Adrenal gland (tissue), 12 donors: ENCODE measurements around the gene SPG7. TPM values are rescaled to one million over a fixed set of nuclear protein-coding genes. Genes with fewer than 3 reads are reported as not detected.

ENCODE experiments used
- DNase-seq, 7 donors: peaks; one replicate each; pipeline ENCODE4 v3.0.0-alpha.2; 2019 to 2020
- H3K27ac ChIP-seq, 5 donors: fragments of 200-600 bp; sonication (generic) in 4 of 5; 1 replicate in 3 of 5; 2 replicates in 2 of 5; pipeline versions ENCODE4 v1.5.1 to v1.8.0; 2016 to 2020; ENCODE audit warnings: mild to moderate bottlenecking in 1 of 5
- H3K27me3 ChIP-seq: fragments of 200-600 bp; 2 replicates; pipeline ENCODE4 v1.8.0; 2021
- H3K36me3 ChIP-seq, 2 donors: fragments of 200-600 bp; replicated peaks in 1 of 2; 1 replicate in 1 of 2; 2 replicates in 1 of 2; pipeline versions ENCODE4 v1.5.1 to v1.8.0; 2018 to 2022
- H3K4me1 ChIP-seq, 2 donors: fragments of 200-600 bp; replicated peaks in 1 of 2; 1 replicate in 1 of 2; 2 replicates in 1 of 2; pipeline versions ENCODE4 v1.5.1 to v1.8.0; 2018 to 2021
- H3K4me3 ChIP-seq, 4 donors: fragments of 200-600 bp; sonication (generic) in 3 of 4; one replicate each; pipeline ENCODE4 v1.5.1; 2016 to 2018
- H3K9me3 ChIP-seq, 3 donors: fragments of 200-600 bp; sonication (generic) in 1 of 3; replicated peaks in 1 of 3; 1 replicate in 2 of 3; 2 replicates in 1 of 3; pipeline versions ENCODE4 v1.5.1 to v1.8.0; 2016 to 2021
- CTCF ChIP-seq, 6 experiments: fragments of 450-650 bp in 4 of 6; fragments of 200-600 bp in 2 of 6; sonication (generic) in 1 of 6; IDR thresholded peaks; 1 replicate in 5 of 6; 2 replicates in 1 of 6; pipeline versions ENCODE4 v1.5.1 to v1.8.0; 2016 to 2021; ENCODE audit warnings: antibody characterized with exemption in 6 of 6, mild to moderate bottlenecking in 2 of 6, moderate library complexity in 1 of 6
- POLR2A ChIP-seq, 2 donors: fragments of 450-650 bp; IDR thresholded peaks; one replicate each; pipeline ENCODE4 v1.6.1; 2017; ENCODE audit warnings: antibody characterized with exemption in 2 of 2, mild to moderate bottlenecking in 2 of 2, moderate library complexity in 1 of 2
- WGBS, 4 donors: extraction: QIAGEN DNeasy Blood & Tissue Kit in 2 of 4; methylation state at CpG; one replicate each; pipeline versions ENCODE4 v1.1.5 to v1.1.7; 2013 to 2017; 5-methylcytosine and 5-hydroxymethylcytosine counted together
- intact Hi-C, 2 donors: fragments of 100-400 bp; cut with DNase I; formaldehyde crosslinking; loops; one replicate each; pipeline versions ENCODE4 v1.14.1 to v1.15.0; 2022 to 2023
- polyA plus RNA-seq, 3 donors: library from polyadenylated mRNA; stranded (reverse); fragments of 200-250 nt in 2 of 3; fragments of 350-450 nt in 1 of 3; fragmentation: Illumina TruSeq in 1 of 3; extraction: RNeasy Lipid Tissue Mini Kit (QIAGEN cat#74804) in 1 of 3; gene quantifications; one replicate each; pipeline ENCODE4 v1.2.3, GENCODE V29; 2013 to 2014
- total RNA-seq, 9 donors: library from RNA; depleted of rRNA in 4 of 9; stranded (reverse); fragments of >200 nt in 4 of 9; fragments of 120-200 nt in 1 of 9; fragmentation: NEBNext Ultra II Directional in 1 of 9; extraction: Animal tissue kit (Norgen Biotek cat#: 25700) in 1 of 9; gene quantifications; one replicate each; pipeline versions ENCODE4 v1.1.0 to v1.2.4, GENCODE V29; 2013 to 2023
- donor health status: healthy with polysubstance abuse.
- donor health status: Bipolar disorder and iron deficiency.
- donor health status: DM: yes; HTN: yes; CAD: no.
- donor health status: DM: no; HTN: no; CAD: no.
- donor health status: DM: no; HTN: no; CAD: no.
- donor health status: DM: yes; HTN: yes; CAD: no.

The SPG7 gene
- total and polyA plus RNA-seq, 12 donors: 57.1 to 250 (median 142) TPM

DNA sequence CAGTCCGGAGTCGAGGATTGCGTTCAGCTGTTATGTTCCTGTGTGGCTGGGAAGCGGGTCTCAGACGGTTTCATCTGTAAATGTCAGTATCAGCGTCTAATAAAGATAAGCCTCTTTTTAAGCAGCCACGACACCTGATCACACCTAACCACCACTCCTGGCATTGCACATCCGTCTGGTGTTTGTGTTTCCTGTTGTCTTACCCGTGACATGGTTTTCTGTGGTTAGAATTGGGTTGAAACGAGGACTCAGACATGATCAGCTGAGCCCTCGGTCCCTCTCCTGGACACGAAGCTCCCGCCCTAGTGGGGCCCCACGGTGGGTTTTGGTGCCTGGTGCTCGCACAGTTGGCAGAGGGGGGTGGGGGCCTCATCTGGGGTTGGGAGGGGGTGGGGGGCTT is 85.6 kb downstream of the SPG7 start:
- intact Hi-C loops: no loop called here
- no peak overlapping the region for H3K27ac ChIP-seq
- H3K9me3 ChIP-seq: no peaks in the 10 kb centered on the region
- 78 to 85% (median 82%) methylated on average over 9 to 15 of the region's 15 CpGs for WGBS, 4 donors
- TF ChIP-seq CTCF (IDR thresholded peaks at IDR 0.05) (no peak), POLR2A (IDR thresholded peaks at IDR 0.05) (no peak)
- H3K36me3 ChIP-seq: no peaks in the 10 kb centered on the region
- H3K27me3 ChIP-seq: no peaks in the 10 kb centered on the region
- H3K4me1 ChIP-seq: no peaks in the 10 kb centered on the region
- no peak overlapping the region for H3K4me3 ChIP-seq
- DNase-seq: no peak

GRCh38 chr16:89595330-89596060 is 87.3 kb downstream of the SPG7 start:
- no peaks in the 10 kb centered on the region for H3K27me3 ChIP-seq
- H3K36me3 ChIP-seq: no peaks in the 10 kb centered on the region
- TF ChIP-seq CTCF (IDR thresholded peaks at IDR 0.05) (no peak), POLR2A (IDR thresholded peaks at IDR 0.05) (no peak)
- no peak overlapping the region for H3K4me3 ChIP-seq
- no peaks in the 10 kb centered on the region for H3K9me3 ChIP-seq
- DNase-seq: no peak
- WGBS, 4 donors: 92 to 94% (median 93%) methylated on average over 32 to 47 of the region's 47 CpGs
- no peak overlapping the region for H3K27ac ChIP-seq
- no peaks in the 10 kb centered on the region for H3K4me1 ChIP-seq
- intact Hi-C loops: no loop called here

DNA sequence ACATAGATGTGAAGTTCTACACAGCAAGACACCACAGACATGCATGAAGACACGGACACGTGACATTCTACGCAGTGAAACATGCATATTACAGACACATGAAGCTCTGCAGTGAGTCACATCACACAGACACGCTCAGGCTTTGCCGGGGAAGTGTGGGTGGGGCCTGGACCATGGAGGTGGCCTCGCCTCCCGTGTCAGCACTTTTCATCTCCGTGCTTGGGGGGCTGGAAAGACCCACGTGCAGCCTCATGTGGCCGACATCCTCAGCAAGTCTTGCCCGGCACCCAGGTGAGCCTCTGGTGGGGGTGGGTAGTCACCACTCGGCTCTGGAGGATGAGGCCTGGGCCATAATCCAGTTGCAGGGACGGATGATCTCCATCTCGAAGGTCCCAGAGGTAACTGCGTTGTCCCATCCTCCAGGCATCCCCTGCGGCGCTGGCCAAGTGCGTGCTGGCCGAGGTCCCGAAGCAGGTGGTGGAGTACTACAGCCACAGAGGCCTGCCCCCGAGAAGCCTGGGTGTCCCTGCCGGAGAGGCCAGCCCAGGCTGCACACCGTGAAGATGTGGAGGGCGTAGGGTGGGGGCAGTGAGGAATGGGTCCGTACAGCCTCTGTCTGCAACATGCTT is 88.0 kb downstream of the SPG7 start:
- intact Hi-C loops: no loop called here
- no peaks in the 10 kb centered on the region for H3K4me1 ChIP-seq
- H3K27me3 ChIP-seq: no peaks in the 10 kb centered on the region
- no peaks in the 10 kb centered on the region for H3K36me3 ChIP-seq
- H3K4me3 ChIP-seq: no peak overlapping the region
- no peaks in the 10 kb centered on the region for H3K9me3 ChIP-seq
- no peak for DNase-seq
- 90 to 93% (median 91%) methylated on average over 2 to 25 of the region's 25 CpGs for WGBS, 4 donors
- TF ChIP-seq POLR2A (IDR thresholded peaks at IDR 0.05) (no peak), CTCF (IDR thresholded peaks at IDR 0.05) (no peak)
- H3K27ac ChIP-seq: no peak overlapping the region

- Histone ChIP-seq H3K4me3 (no peak overlapping the region), H3K9me3 (no peaks in the 10 kb centered on the region), H3K27me3 (no peaks in the 10 kb centered on the region), H3K27ac (no peak overlapping the region), H3K4me1 (no peaks in the 10 kb centered on the region), H3K36me3 (no peaks in the 10 kb centered on the region)
- 84 to 95% (median 85%) methylated on average over 7 to 19 of the region's 19 CpGs for WGBS, 4 donors
- TF ChIP-seq CTCF (IDR thresholded peaks at IDR 0.05) (no peak), POLR2A (IDR thresholded peaks at IDR 0.05) (no peak)
- DNase-seq: no peak
- intact Hi-C loops: no loop called here
These were observed 88.9 kb downstream of the SPG7 start for GRCh38 chr16:89596957-89597649.
